ENCODE data around the gene AEBP1.

AEBP1 gene

GRCh38 chr7:44145479-44145968, 41.4 kb downstream of the AEBP1 start:
- no peak for DNase-seq

- DNase-seq, result peak; percentile 50
Measured at GRCh38 chr7:44145969-44146911, 42.1 kb downstream of the AEBP1 start.

GRCh38 chr7:44147026-44147991, 43.2 kb downstream of the AEBP1 start:
- DNase-seq, result no peak

GRCh38 chr7:44148166-44148565, 44.0 kb downstream of the AEBP1 start:
- no peak for DNase-seq

GRCh38 chr7:44148961-44149536, 44.9 kb downstream of the AEBP1 start:
- DNase-seq, result no peak

GRCh38 chr7:44149571-44150465, 45.7 kb downstream of the AEBP1 start:
- DNase-seq, result no peak

GRCh38 chr7:44150466-44150832, 46.3 kb downstream of the AEBP1 start:
- no peak for DNase-seq

- no peak for DNase-seq
Measured at GRCh38 chr7:44150966-44151941, 47.1 kb downstream of the AEBP1 start.

- no peak for DNase-seq
Measured at GRCh38 chr7:44151956-44152355, 47.8 kb downstream of the AEBP1 start.

- DNase-seq, result no peak
Measured at GRCh38 chr7:44152971-44153947, 49.1 kb downstream of the AEBP1 start.

- DNase-seq, result no peak
Measured at GRCh38 chr7:44153948-44154335, 49.8 kb downstream of the AEBP1 start.

GRCh38 chr7:44154703-44155102, 50.6 kb downstream of the AEBP1 start:
- no peak for DNase-seq

- no peak for DNase-seq
Measured at GRCh38 chr7:44155191-44156185, 51.3 kb downstream of the AEBP1 start.

GRCh38 chr7:44156453-44157010, 52.4 kb downstream of the AEBP1 start:
- no peak for DNase-seq

GRCh38 chr7:44157116-44158080, 53.3 kb downstream of the AEBP1 start:
- no peak for DNase-seq

GRCh38 chr7:44158096-44158872, 54.1 kb downstream of the AEBP1 start:
- DNase-seq, result no peak

All from suppressor macrophage treated with lipopolysaccharide for 4 hours (primary cell).